D721Med (cell line): ENCODE measurements around the gene CASKIN1.

Experiments
- DNase-seq: peaks from one replicate; pipeline ENCODE4 v3.0.0; 2011; ENCODE audit warnings: low spot score; ENCODE audit not compliant: insufficient read length
- FAIRE-seq: peaks from 2 replicates; lab custom pipeline; 2011; peaks lifted over from hg19 to GRCh38; lab: Jason Lieb, UNC
- TF ChIP-seq, protein P1 (sequence below): IDR thresholded peaks from 2 replicates; pipeline ENCODE4 v1.5.1; 2012; ENCODE audit warnings: mild to moderate bottlenecking, control low read depth; ENCODE audit not compliant: insufficient read depth; ENCODE audit errors: missing control alignments

CASKIN1 gene

DNA sequence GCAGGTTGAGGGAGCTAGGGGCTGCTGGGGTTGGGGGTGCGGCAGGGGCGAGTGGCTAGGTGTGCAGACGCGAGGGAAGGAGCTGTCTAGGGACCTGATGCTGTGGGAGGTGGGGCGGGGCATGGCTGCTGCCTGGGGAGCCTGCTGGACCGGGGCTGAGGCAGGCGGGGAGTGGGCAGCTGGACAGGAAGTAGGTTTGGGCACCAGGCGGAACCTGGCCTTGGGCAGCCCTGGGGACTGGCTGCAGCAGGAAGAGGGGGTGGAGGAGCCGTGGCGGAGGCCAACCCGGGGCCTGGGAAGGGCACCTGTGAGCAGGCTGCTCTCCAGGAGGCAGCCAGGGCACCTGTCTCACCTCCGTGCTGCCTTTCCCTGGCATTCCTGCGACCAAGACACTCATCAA is 34.0 kb upstream of the CASKIN1 start:
- FAIRE-seq (no peak), DNase-seq (no peak)
- TF ChIP-seq, protein P1, sequence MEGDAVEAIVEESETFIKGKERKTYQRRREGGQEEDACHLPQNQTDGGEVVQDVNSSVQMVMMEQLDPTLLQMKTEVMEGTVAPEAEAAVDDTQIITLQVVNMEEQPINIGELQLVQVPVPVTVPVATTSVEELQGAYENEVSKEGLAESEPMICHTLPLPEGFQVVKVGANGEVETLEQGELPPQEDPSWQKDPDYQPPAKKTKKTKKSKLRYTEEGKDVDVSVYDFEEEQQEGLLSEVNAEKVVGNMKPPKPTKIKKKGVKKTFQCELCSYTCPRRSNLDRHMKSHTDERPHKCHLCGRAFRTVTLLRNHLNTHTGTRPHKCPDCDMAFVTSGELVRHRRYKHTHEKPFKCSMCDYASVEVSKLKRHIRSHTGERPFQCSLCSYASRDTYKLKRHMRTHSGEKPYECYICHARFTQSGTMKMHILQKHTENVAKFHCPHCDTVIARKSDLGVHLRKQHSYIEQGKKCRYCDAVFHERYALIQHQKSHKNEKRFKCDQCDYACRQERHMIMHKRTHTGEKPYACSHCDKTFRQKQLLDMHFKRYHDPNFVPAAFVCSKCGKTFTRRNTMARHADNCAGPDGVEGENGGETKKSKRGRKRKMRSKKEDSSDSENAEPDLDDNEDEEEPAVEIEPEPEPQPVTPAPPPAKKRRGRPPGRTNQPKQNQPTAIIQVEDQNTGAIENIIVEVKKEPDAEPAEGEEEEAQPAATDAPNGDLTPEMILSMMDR: no peak

DNA sequence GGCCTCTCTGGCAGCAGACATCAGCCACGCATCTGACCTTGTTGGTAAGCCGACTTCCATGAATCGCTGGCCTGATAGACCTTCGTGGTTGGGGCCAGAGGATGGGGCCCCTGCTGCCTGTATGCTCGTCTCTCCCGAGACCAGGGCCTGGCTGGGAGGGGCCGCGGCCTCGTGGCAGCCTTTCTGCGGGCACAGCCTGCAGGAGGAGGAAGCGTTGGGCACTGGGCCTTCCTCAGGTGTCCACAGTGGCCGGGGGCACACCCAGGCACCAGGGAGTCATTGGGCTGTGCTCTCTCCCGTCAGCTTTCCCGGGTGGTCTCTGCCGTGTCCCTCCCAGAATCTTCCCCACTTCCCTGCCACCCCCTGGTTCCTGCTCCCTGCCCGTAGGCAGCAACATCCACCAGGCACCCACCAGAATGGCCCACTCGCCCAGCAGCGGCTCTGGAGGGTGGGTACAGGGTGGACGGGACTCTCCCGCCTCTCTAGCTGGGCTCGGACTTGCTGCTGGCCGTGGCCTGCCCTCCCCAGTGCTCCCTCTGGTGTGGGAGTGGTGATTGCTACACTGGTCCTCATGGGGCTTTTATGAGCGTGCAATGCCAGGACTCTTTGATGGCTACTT is 33.3 kb upstream of the CASKIN1 start:
- FAIRE-seq (no peak), DNase-seq (no peak)
- TF ChIP-seq, protein P1: no peak

DNA sequence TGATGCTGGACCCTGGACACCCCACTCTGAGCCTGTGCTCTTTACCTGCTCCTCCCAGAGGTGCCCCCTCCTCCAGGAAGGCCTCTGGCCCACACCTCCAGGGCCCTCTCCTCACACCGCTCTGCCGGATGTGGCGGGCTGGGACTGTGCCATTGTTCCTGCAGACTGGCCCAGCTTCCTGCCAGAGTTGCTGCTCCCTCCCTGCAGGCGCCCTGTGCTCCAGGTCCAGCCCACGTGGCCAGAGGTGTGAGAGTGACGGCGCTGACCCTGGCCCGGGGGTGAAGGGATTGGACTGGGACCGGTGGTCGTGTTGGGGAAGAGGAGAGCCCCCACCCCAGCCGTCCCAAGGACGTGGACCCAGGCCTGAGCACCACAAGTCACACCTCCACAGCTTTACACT is 32.7 kb upstream of the CASKIN1 start:
- FAIRE-seq (no peak), DNase-seq (no peak)
- TF ChIP-seq, protein P1: no peak

- no peak for DNase-seq
- no peak for FAIRE-seq
- TF ChIP-seq, protein P1: no peak
These were observed 31.9 kb upstream of the CASKIN1 start for GRCh38 chr16:2228161-2228824.

DNA sequence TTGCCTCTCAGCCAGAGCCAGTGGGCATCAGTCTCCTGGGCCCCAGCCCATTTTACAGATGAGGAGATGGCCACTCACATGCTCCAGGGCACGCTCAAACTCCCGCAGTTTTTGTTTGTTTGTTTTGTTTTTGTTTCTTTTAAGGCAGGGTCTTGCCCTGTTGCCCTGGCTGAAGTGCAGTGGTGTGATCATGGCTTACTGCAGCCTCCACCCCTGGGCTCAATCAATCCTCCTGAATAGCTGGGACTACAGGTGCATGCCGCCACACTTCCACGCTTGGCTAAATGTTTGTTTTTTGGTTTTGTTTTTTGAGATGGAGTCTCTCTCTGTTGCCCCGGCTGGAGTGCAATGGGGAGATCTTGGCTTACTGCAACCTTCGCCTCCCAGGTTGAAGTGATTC is 30.5 kb upstream of the CASKIN1 start:
- DNase-seq (no peak), FAIRE-seq (no peak)
- TF ChIP-seq, protein P1: no peak

GRCh38 chr16:2226245-2226793 is 29.9 kb upstream of the CASKIN1 start:
- TF ChIP-seq, protein P1: no peak
- no peak for FAIRE-seq
- DNase-seq: no peak

GRCh38 chr16:2223942-2224486 is 27.6 kb upstream of the CASKIN1 start:
- FAIRE-seq (no peak), DNase-seq (no peak)
- TF ChIP-seq, protein P1: no peak
